ENCODE measurements around the gene MMS19.

The MMS19 gene

DNA sequence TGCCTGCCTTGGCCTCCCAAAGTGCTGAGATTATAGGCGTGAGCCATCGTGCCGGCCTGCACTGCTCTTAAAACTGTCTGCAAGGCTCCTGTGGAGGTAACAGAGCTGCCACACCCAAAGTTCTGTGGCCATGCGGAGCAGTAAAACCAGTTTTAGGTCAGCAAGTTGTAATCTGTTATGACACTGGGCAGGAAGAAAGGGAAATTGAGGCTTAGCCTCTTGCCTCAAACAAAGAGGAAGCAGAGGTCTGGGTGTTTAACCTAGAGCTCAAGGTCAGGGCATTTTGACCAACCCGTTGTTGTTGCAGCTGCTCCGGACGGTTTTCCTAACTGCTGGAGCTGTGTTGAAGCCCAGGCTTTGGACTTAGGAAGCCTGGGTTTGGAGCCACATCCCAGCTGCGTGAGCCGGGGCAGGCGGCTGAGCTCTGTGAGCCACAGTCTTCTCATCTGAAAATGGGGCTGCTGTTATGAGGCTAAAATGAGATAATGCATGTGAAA, 89.7 kb downstream of the MMS19 start:
- no peaks in the 10 kb centered on the region for H3K9me3 ChIP-seq (ENCODE audit: control insufficient read depth, low read length)
- no peaks in the 10 kb centered on the region for H3K27me3 ChIP-seq (replicated peaks; ENCODE audit: control insufficient read depth, insufficient read depth, low read length)
- no peak for DNase-seq (ENCODE audit: low read depth)
- H3K4me3 ChIP-seq (ENCODE audit: low read length) = no peak overlapping the region
- H3K9ac ChIP-seq (ENCODE audit: low read length) = no peak overlapping the region
- H3K36me3 ChIP-seq (ENCODE audit: control insufficient read depth, insufficient read depth, low read length, severe bottlenecking) = no peaks in the 10 kb centered on the region
- H3K4me1 ChIP-seq (ENCODE audit: control insufficient read depth, insufficient read depth, low read length) = peaks cover 7% of the 10 kb centered on the region

Measured in adipocyte (in vitro differentiated cells).